Mesenchymal stem cell (in vitro differentiated cells and primary cell): ENCODE data around the gene C8A.
A peak's percentile ranks its signal among the peaks of the same experiment; 100 is the strongest.

Experiments
- DNase-seq: peaks from one replicate; pipeline ENCODE4 v3.0.0-alpha.2; 2013
- H2AFZ ChIP-seq: one replicate; pipeline ENCODE4 v1.6.1; 2013; ENCODE audit warnings: low read depth, mild to moderate bottlenecking, control low read depth, inconsistent platforms, low read length, moderate library complexity
- H2AK5ac ChIP-seq: 2 replicates; pipeline ENCODE4 v1.6.1; 2013; ENCODE audit warnings: low read length, moderate library complexity, mild to moderate bottlenecking, inconsistent platforms; ENCODE audit not compliant: severe bottlenecking
- H2BK120ac ChIP-seq: one replicate; pipeline ENCODE4 v1.6.1; 2013; ENCODE audit warnings: low read depth, mild to moderate bottlenecking, inconsistent platforms, low read length, moderate library complexity
- H2BK12ac ChIP-seq, 2 experiments: one replicate each; pipeline ENCODE4 v1.6.1; 2013; ENCODE audit warnings: inconsistent platforms in 2 of 2, low read length in 2 of 2, mild to moderate bottlenecking in 2 of 2, moderate library complexity in 2 of 2, control low read depth in 1 of 2
- H2BK15ac ChIP-seq: one replicate; pipeline ENCODE4 v1.6.1; 2013; ENCODE audit warnings: mild to moderate bottlenecking, low read depth, inconsistent platforms; ENCODE audit not compliant: poor library complexity, severe bottlenecking
- H2BK5ac ChIP-seq: 2 replicates; pipeline ENCODE4 v1.6.1; 2013; ENCODE audit warnings: low read depth, mild to moderate bottlenecking, low read length, control low read depth, inconsistent platforms; ENCODE audit not compliant: poor library complexity, severe bottlenecking
- H3K14ac ChIP-seq, 2 experiments: one replicate each; pipeline ENCODE4 v1.6.1; 2013; ENCODE audit warnings: inconsistent platforms in 2 of 2, low read length in 2 of 2, control low read depth in 1 of 2, mild to moderate bottlenecking in 1 of 2, moderate library complexity in 1 of 2
- H3K18ac ChIP-seq, 2 experiments: one replicate each; pipeline ENCODE4 v1.6.1; 2013; ENCODE audit warnings: inconsistent platforms in 2 of 2, low read length in 2 of 2, control low read depth in 1 of 2, low read depth in 1 of 2, mild to moderate bottlenecking in 1 of 2
- H3K23ac ChIP-seq, 2 experiments: one replicate each; pipeline ENCODE4 v1.6.1; 2013; ENCODE audit warnings: inconsistent platforms in 2 of 2, low read length in 2 of 2, mild to moderate bottlenecking in 2 of 2, moderate library complexity in 2 of 2, control low read depth in 1 of 2
- H3K27ac ChIP-seq: 2 replicates; pipeline ENCODE4 v1.5.1; 2013; ENCODE audit warnings: mild to moderate bottlenecking, moderate library complexity, low read length, control low read depth, inconsistent platforms; ENCODE audit not compliant: poor library complexity, severe bottlenecking
- H3K27me3 ChIP-seq, 2 experiments: 2 replicates each; pipeline versions ENCODE4 v1.6.1 to v1.7.0; 2013; ENCODE audit warnings: low read length in 2 of 2, mild to moderate bottlenecking in 2 of 2, moderate library complexity in 2 of 2, control low read depth in 1 of 2, inconsistent platforms in 1 of 2; ENCODE audit not compliant: control insufficient read depth in 1 of 2, insufficient read depth in 1 of 2
- H3K36me3 ChIP-seq, 2 experiments: 2 replicates each; pipeline versions ENCODE4 v1.6.1 to v1.7.0; 2013; ENCODE audit warnings: low read length in 2 of 2, control low read depth in 1 of 2, inconsistent platforms in 1 of 2, low read depth in 1 of 2, mild to moderate bottlenecking in 1 of 2; ENCODE audit not compliant: insufficient read depth in 2 of 2, control insufficient read depth in 1 of 2
- H3K4ac ChIP-seq, 2 experiments: one replicate each; pipeline ENCODE4 v1.6.1; 2013; ENCODE audit warnings: inconsistent platforms in 2 of 2, low read length in 2 of 2, mild to moderate bottlenecking in 2 of 2, moderate library complexity in 2 of 2, control low read depth in 1 of 2, low read depth in 1 of 2
- H3K4me1 ChIP-seq: 2 replicates; pipeline ENCODE4 v1.6.1; 2013; ENCODE audit warnings: low read depth, low read length, control low read depth; ENCODE audit not compliant: control insufficient read depth, insufficient read depth
- H3K4me2 ChIP-seq: 2 replicates; pipeline ENCODE4 v1.6.1; 2013; ENCODE audit warnings: low read length, mild to moderate bottlenecking, inconsistent platforms; ENCODE audit not compliant: poor library complexity, severe bottlenecking
- H3K4me3 ChIP-seq, 2 experiments: 2 replicates each; pipeline versions ENCODE4 v1.5.1 to v1.7.0; 2013; ENCODE audit warnings: low read length in 2 of 2, mild to moderate bottlenecking in 2 of 2, control low read depth in 1 of 2, low read depth in 1 of 2; ENCODE audit not compliant: insufficient read depth in 1 of 2
- H3K79me1 ChIP-seq: replicated peaks from 2 replicates; pipeline ENCODE4 v1.6.1; 2013; ENCODE audit warnings: mild to moderate bottlenecking, control low read depth, low read length, inconsistent platforms; ENCODE audit not compliant: poor library complexity, severe bottlenecking
- H3K9ac ChIP-seq: 2 replicates; pipeline ENCODE4 v1.7.0; 2013; ENCODE audit warnings: mild to moderate bottlenecking, low read length, moderate library complexity
- H3K9me3 ChIP-seq: 2 replicates; pipeline ENCODE4 v1.7.0; 2013; ENCODE audit warnings: mild to moderate bottlenecking, low read length; ENCODE audit not compliant: control insufficient read depth
- H4K8ac ChIP-seq: one replicate; pipeline ENCODE4 v1.6.1; 2013; ENCODE audit warnings: inconsistent platforms, mild to moderate bottlenecking, low read length, moderate library complexity
- H4K91ac ChIP-seq: one replicate; pipeline ENCODE4 v1.6.1; 2013; ENCODE audit warnings: mild to moderate bottlenecking, low read length, inconsistent platforms
- whole genome bisulfite sequencing: methylation state at CpG from one replicate; pipeline ENCODE4 v1.1.7; 2013; ENCODE audit warnings: mixed read lengths; 5-methylcytosine and 5-hydroxymethylcytosine counted together

C8A gene

DNA sequence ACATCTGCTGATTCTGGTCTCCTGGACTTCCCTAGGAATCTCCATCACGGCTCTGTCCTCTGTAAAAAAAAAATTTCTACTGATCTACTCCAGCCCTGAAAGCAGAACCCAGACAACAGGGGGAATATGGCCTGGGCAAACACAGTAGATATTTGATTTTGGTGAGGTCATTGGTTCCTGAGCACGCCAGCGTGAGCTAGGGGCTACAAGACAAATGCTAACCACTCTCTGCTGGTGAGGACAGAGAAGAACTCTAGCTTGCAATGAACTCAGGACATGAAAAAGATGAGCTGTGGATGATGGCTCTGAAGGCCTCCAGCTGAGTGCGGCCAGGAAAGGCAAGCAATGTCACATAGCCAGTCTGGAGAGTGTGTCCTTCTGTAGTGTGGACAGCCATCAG, 18.2 kb upstream of the C8A start:
- H3K36me3 ChIP-seq = no peaks in the 10 kb centered on the region
- no peak overlapping the region for H3K23ac ChIP-seq
- peaks cover 7% of the 10 kb centered on the region for H3K9me3 ChIP-seq
- H2BK120ac ChIP-seq = no peak overlapping the region
- no peak for DNase-seq
- H2AFZ ChIP-seq = no peak overlapping the region
- H3K4me2 ChIP-seq = no peak overlapping the region
- no peak overlapping the region for H2BK15ac ChIP-seq
- no peak overlapping the region for H2BK12ac ChIP-seq
- WGBS = 94% methylated on average over 3 of the region's 4 CpGs
- H3K27ac ChIP-seq = no peak overlapping the region
- H2BK5ac ChIP-seq = no peak overlapping the region
- no peak overlapping the region for H3K9ac ChIP-seq
- H3K18ac ChIP-seq = no peak overlapping the region
- H3K79me1 ChIP-seq = no peaks in the 10 kb centered on the region
- no peak overlapping the region for H4K8ac ChIP-seq
- H3K14ac ChIP-seq = no peak overlapping the region
- no peak overlapping the region for H3K4me3 ChIP-seq
- no peak overlapping the region for H2AK5ac ChIP-seq
- no peak overlapping the region for H3K4ac ChIP-seq
- H3K27me3 ChIP-seq = no peaks in the 10 kb centered on the region
- H3K4me1 ChIP-seq = peaks cover 5% of the 10 kb centered on the region
- no peak overlapping the region for H4K91ac ChIP-seq

DNA sequence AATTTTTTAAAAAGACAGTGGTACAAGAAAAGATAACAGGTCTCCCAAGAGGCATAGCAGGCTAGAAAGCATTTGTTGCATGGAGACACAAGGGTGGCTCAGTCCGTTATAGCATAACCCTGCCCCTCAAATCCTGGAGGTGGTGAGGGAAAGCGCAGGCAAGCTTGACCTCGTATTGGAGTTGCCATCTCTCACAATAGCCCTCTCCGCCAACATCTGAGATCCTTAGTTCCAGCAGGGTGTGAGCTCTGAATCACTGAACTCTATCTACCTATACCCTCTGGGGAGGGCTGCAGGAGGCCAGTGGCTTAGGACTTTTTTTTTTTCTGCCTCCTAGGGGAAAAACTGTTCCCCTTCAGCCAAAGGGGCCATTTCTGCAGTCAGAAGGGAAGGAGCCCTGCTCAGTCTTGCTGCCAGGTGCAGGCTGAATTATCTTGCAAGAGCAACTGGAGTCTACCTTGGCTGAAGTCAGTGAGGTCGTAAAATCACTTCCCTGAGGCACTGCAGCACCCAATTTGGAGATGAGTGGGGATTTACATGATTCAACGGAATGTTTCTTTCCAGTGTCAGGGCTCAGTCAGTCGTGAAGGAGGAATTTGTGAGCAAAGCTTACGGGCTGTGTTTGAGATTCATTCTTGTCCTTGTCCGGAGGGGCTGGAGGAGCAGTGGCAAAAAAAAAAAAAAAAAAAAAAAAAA, 17.2 kb upstream of the C8A start:
- no peak overlapping the region for H3K9ac ChIP-seq
- no peak overlapping the region for H2AFZ ChIP-seq
- no peak overlapping the region for H3K27ac ChIP-seq
- 65% methylated on average over 9 of the region's 9 CpGs for WGBS
- H3K9me3 ChIP-seq = peaks cover 7% of the 10 kb centered on the region
- no peak overlapping the region for H3K23ac ChIP-seq
- DNase-seq = no peak
- H2BK15ac ChIP-seq = no peak overlapping the region
- peaks cover 0 to 4% of the 10 kb centered on the region in 2 experiments for H3K27me3 ChIP-seq
- no peak overlapping the region for H2AK5ac ChIP-seq
- H2BK120ac ChIP-seq = no peak overlapping the region
- H3K14ac ChIP-seq = no peak overlapping the region
- H3K18ac ChIP-seq = no peak overlapping the region
- no peak overlapping the region for H3K4me2 ChIP-seq
- H2BK12ac ChIP-seq = no peak overlapping the region
- H3K4ac ChIP-seq = no peak overlapping the region
- peaks cover 5% of the 10 kb centered on the region for H3K4me1 ChIP-seq
- H3K36me3 ChIP-seq = no peaks in the 10 kb centered on the region
- H2BK5ac ChIP-seq = no peak overlapping the region
- no peak overlapping the region for H4K91ac ChIP-seq
- H3K79me1 ChIP-seq = no peaks in the 10 kb centered on the region
- no peak overlapping the region for H4K8ac ChIP-seq
- no peak overlapping the region for H3K4me3 ChIP-seq

GRCh38 chr1:56838759-56839158, 15.8 kb upstream of the C8A start:
- H2BK5ac ChIP-seq = no peak overlapping the region
- no peaks in the 10 kb centered on the region for H3K36me3 ChIP-seq
- no peak overlapping the region for H2AK5ac ChIP-seq
- no peak overlapping the region for H3K4ac ChIP-seq
- H2AFZ ChIP-seq = no peak overlapping the region
- H3K79me1 ChIP-seq = no peaks in the 10 kb centered on the region
- H3K18ac ChIP-seq = no peak overlapping the region
- H3K27ac ChIP-seq = no peak overlapping the region
- no peak overlapping the region for H2BK12ac ChIP-seq
- no peak overlapping the region for H2BK120ac ChIP-seq
- 61% methylated on average over 3 of the region's 3 CpGs for WGBS
- H3K23ac ChIP-seq = no peak overlapping the region
- peaks cover 7% of the 10 kb centered on the region for H3K9me3 ChIP-seq
- H3K4me2 ChIP-seq = no peak overlapping the region
- no peak overlapping the region for H2BK15ac ChIP-seq
- H4K8ac ChIP-seq = no peak overlapping the region
- peak; percentile 53 for DNase-seq
- H3K9ac ChIP-seq = no peak overlapping the region
- no peak overlapping the region for H3K4me3 ChIP-seq
- peaks cover 0 to 7% of the 10 kb centered on the region in 2 experiments for H3K27me3 ChIP-seq
- no peak overlapping the region for H4K91ac ChIP-seq
- H3K4me1 ChIP-seq = peaks cover 4% of the 10 kb centered on the region
- no peak overlapping the region for H3K14ac ChIP-seq

DNA sequence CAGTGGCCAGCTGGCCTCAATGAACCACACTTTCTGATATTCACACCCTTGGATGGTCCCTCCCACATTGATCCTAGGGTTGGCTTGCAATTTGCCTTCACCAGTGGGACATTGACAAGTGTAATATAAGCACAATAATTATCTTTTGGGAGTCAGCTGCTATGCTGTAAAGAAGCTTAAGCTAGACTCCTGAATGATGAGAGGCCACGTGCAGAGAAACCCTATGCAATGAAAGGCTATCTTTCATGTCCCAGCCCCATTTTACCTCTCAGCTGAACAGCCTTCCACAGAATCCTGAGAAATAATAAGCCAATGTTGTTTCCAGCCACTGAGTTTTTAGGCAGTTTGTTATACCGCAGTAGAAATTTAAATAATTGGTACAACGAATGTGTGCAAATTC, 11.1 kb upstream of the C8A start:
- Histone ChIP-seq H2BK5ac (no peak overlapping the region), H3K4me2 (no peak overlapping the region), H3K79me1 (no peaks in the 10 kb centered on the region), H3K18ac (no peak overlapping the region), H3K36me3 (no peaks in the 10 kb centered on the region), H3K9ac (no peak overlapping the region), H2BK12ac (no peak overlapping the region), H3K4me1 (peaks cover 4% of the 10 kb centered on the region), H3K4me3 (no peak overlapping the region), H3K23ac (no peak overlapping the region), H4K8ac (no peak overlapping the region), H3K27ac (no peak overlapping the region), H4K91ac (no peak overlapping the region), H3K4ac (no peak overlapping the region), H2BK15ac (no peak overlapping the region), H2BK120ac (no peak overlapping the region), H2AFZ (no peak overlapping the region), H3K27me3 (peaks cover 0 to 14% of the 10 kb centered on the region in 2 experiments), H3K9me3 (peaks cover 7% of the 10 kb centered on the region), H2AK5ac (no peak overlapping the region), H3K14ac (no peak overlapping the region)
- WGBS = 100% methylated on average over 2 of the region's 3 CpGs
- DNase-seq = no peak
